SK-N-SH treated with all-trans-retinoic acid at 6 μM for 48 hours (cell line): ENCODE measurements around the gene ARG1.

Experiments used
- CSRNP3 ChIP-seq: fragments of 250-450 bp; sonication (Bioruptor Pico); IDR thresholded peaks from 2 replicates; pipeline ENCODE4 v1.5.1; 2021; ENCODE audit warnings: mild to moderate bottlenecking, moderate library complexity
- TCF4 ChIP-seq: fragments of 250-450 bp; sonication (Bioruptor Pico); IDR thresholded peaks from 2 replicates; pipeline ENCODE4 v1.8.0; 2021; ENCODE audit warnings: mild to moderate bottlenecking, moderate library complexity, borderline replicate concordance

DNA sequence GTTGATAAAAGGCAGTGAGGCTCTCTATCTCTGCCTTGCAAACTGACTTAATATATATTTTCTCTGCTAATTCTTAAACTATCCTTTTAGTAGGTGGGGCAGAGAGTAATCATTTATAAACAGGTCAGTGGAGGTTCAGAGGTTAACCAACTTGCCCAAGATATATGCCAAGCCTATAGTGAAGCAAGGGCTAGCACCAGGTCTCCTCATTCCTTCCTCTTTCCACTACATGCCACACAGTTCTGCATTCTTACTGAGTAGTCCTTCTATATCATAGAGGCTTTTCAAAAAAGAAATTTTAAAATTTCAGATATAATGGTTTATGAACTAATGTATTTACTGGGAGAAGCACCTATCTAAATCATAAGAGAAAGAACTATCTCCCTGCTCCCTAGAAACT, 8.5 kb downstream of the ARG1 start:
- TF ChIP-seq TCF4 (CRISPR knock-in tag) (no peak), CSRNP3 (CRISPR knock-in tag) (no peak)
